ENCODE measurements around the gene NPPB.

The NPPB gene

DNA sequence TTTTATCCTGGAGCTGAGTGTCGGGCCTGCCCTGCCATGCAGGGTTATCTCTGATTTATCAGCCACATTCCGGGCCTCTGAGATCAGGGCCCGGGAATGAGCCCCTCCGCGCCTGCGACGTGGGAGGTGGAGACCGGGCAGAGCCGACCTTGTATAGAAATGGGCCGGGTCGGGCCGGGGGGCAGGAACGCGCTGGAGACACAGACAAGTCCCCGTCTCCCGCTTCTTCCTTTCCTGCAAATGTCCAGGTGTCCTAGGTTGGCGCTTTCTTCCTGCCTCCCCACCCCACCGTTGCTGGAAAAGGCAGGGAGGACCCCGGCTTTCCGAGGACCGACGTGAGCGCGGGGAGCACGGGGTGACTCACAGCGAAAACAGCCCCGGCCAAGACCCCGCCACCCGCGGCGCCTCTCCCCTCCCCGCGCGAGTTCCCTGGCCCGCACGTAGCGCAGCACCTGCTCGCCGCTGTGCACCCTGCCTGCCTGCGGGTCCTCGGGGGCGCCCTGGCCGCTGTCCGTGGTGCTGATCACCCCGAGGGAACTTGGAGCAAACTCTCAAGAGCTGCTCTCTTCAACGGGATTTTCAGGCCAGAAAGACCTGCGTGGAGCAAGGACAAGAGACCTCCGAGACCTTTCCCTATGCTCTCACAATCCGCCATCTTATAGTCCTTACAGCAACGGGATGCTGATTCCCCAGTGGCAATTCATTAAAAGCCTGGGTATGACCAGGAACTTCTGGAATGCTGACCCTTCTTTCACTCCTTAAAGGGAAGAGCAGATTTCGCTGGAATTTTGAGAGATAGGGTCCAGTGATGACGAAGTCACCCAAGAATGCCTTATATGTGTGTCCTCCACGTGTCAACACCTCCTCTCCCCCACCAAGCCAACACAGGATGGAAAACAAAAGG is 475 bp upstream of the NPPB start:
- peak; percentile 40 to 51 (median 46) for DNase-seq (ENCODE audit: low read depth in 2 of 3, low spot score in 1 of 3)

DNA sequence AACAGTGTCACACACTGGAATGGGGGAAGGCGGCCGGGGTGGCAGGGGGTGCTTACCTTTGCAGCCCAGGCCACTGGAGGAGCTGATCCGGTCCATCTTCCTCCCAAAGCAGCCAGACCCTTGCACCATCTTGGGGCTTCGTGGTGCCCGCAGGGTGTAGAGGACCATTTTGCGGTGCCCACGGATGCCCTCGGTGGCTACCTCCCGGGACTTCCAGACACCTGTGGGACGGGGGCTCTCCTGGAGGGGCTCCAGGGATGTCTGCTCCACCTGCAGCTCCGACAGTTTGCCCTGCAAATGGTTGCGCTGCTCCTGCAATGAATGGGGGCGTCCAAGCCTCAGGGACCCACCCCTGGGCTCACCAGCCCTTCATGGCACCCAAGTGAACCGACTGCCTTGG is 587 bp downstream of the NPPB start:
- no peak for DNase-seq (ENCODE audit: low read depth in 2 of 3, low spot score in 1 of 3)

- no peak for DNase-seq (ENCODE audit: low read depth in 2 of 3, low spot score in 1 of 3)
Observed at GRCh38 chr1:11857164-11857851, 1.4 kb downstream of the NPPB start.

GRCh38 chr1:11856698-11857097 is 2.0 kb downstream of the NPPB start:
- no peak for DNase-seq (ENCODE audit: low read depth in 2 of 3, low spot score in 1 of 3)

GRCh38 chr1:11855430-11855829 is 3.3 kb downstream of the NPPB start:
- DNase-seq (ENCODE audit: low read depth in 2 of 3, low spot score in 1 of 3): no peak

DNA sequence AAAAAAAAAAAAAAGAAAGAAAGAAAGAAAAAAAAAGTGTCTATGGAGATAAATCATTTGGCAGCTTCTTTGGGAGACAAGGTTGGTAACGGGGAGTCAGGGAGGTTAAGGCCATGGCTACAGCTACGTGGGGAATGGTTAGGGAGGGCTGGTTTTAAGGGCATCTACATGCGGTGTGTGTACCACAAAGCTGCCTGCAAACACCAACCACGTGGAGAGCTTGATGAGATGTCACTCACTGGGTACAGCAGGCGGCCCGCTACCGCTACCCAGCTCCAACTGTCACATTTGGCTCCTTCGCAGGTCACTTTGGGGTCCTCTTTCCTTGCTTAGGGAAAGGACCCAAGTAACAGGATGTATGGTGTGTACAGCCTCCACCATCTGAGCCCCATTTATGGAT is 4.2 kb downstream of the NPPB start:
- DNase-seq (ENCODE audit: low read depth in 2 of 3, low spot score in 1 of 3): no peak

DNA sequence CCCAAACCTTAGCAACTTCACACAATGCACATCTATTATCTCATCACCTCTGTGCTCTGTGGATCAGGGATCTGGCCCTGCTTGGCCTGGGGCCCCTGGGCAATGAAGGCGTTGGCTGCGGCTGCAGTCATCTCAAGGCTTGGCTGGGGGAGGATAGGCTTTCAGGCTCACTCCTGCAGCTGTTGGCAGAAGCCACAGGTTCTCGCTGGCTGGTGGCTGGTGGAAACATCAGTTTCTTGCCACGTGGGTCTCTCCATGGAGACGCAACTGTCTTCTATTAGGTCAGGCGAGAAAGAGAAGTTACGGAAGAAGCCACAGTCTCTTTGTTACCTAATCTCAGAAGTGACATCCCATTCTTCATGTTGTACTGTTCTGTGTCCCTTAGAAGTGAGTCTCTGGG is 7.6 kb downstream of the NPPB start:
- DNase-seq (ENCODE audit: low read depth in 2 of 3, low spot score in 1 of 3): no peak

GRCh38 chr1:11850156-11850555 is 8.6 kb downstream of the NPPB start:
- no peak for DNase-seq (ENCODE audit: low read depth in 2 of 3, low spot score in 1 of 3)

GRCh38 chr1:11848373-11848700 is 10.4 kb downstream of the NPPB start:
- DNase-seq (ENCODE audit: low read depth in 2 of 3, low spot score in 1 of 3): no peak

- no peak for DNase-seq (ENCODE audit: low read depth in 2 of 3, low spot score in 1 of 3)
Observed at GRCh38 chr1:11847667-11848372, 10.9 kb downstream of the NPPB start, which contains the start of gene NPPA. NPPA (minus strand) TSS chr1:11847783; CDS start chr1:11847684, 99 bp downstream.

DNA sequence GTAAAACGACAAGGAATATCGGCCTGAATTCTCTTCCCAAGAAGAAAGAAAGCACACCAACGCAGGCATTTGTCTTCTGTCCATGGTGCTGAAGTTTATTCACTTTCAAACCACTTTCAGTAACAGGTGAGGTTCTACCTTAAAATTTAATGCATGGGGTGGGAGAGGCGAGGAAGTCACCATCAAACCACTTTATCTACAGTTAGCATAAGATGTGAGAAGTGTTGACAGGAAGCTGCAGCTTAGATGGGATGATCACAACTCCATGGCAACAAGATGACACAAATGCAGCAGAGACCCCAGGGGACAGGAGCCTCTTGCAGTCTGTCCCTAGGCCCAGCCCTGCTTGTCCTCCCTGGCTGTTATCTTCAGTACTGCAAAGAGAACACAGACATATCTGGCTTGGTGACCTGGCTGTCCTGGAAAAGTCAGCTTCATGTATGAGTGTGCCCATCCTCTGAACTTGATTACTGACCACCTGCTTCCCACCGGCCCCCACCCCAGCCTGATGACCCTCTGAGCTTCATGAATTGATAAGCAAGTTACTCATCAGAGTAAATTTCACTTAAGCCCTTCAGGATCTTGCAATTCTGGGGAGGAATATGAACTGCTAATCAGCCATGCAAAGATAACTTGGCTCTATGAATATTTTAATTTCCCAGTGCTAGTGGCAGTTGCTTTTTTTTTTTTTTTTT is 13.0 kb downstream of the NPPB start:
- no peak for DNase-seq (ENCODE audit: low read depth in 2 of 3, low spot score in 1 of 3)

DNA sequence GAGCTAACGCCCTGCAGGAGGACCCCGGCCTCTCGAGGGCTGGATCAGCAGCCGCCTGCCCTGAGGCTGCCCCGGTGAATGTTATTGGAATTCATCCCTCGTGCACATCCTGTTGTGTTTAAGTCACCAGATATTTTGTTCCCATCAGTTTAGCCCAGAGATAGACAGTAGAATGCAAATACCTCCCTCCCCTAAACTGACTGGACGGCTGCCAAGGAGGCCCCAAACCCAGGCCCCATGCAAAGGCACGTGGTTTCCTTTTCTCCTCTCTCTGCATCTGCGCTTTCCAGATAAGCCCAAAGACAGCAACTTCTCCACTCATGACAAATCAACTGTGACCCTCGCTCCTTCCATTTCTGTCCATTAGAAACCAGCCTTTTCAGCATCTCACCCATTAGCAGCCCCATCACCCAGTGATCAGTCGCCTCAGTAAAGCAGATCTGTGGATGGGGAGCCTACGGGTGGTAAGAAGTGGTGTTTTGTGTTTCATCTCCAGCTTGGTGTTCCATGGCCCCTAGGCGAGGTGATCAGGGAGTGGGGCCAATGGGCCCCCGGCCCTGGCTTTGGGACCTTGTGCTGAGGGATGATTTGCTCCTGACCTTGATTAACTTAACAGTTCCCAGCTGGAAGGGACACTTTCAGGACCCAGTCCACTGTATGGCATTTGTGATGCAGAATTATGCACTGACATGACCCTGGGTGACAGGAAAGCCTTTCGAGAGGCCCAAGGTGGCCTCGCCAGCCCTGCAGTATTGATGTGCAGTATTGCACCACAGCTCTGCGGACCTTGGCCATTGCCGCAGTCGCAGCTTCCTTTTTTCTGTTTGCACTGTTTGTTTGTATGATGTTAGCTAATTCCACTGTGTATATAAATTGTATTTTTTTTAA is 16.3 kb downstream of the NPPB start:
- no peak for DNase-seq (ENCODE audit: low read depth in 2 of 3, low spot score in 1 of 3)

- DNase-seq (ENCODE audit: low read depth in 2 of 3, low spot score in 1 of 3): no peak
Observed at GRCh38 chr1:11841245-11842153, 17.2 kb downstream of the NPPB start.

DNA sequence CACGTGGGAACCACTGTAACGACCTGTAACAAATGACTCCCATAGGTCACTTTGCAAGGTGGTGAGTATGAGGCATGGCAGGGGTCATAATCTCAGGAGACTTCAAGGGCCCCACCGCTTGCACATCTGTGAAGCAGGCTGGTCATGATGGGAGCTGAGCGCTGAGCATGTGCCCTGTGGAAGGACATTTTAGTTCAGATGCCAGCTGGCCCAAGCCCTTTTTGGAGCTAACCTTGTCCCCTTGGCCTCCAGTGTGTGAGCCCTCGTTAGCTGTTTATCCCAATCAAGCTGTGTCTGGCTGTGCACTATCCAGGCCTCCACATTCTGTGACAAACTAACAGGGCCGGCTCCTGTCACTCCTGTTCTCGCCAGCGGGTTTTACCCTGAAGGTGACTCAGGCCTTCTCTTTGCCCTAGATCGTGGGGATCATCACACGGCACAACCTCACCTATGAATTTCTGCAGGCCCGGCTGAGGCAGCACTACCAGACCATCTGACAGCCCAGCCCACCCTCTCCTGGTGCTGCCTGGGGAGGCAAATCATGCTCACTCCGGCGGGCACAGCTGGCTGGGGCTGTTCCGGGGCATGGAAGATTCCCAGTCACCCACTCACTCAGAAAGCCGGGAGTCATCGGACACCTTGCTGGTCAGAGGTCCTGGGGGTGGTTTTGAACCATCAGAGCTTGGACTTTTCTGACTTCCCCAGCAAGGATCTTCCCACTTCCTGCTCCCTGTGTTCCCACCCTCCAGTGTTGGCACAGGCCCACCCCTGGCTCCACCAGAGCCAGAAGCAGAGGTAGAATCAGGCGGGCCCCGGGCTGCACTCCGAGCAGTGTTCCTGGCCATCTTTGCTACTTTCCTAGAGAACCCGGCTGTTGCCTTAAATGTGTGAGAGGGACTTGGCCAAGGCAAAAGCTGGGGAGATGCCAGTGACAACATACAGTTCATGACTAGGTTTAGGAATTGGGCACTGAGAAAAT is 18.7 kb downstream of the NPPB start:
- DNase-seq (ENCODE audit: low read depth in 2 of 3, low spot score in 1 of 3): no peak

- peak; percentile 49 to 61 (median 54) for DNase-seq (ENCODE audit: low read depth in 2 of 3, low spot score in 1 of 3)
Observed at GRCh38 chr1:11838349-11839272, 20.1 kb downstream of the NPPB start.

DNA sequence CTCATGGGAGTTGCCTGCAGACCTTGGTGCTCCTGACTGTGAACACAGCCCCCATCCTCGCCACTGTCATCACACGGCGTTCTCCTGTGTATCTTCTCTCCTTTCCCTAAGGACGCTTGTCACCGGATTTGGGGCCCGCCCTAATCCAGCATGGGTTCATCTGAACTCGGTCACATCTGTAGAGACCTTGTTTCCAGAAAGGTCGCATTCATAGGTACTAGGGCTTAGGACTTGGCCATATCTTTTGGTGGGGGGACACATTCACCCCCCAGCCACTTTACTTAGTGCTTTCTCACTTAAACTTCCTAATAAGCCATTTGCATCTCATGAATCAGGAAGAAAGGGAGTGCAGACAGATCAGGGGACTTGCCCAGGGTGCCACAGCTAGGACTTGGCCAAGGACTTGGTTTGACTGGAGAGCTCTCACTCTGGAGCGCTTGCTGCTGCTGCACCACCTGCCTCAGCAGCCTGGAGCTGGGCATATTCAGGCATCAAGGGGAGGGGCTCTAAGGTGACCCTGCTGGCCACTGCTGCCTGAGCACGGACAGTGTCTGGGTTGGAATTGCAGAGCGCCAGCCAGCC is 20.9 kb downstream of the NPPB start:
- DNase-seq (ENCODE audit: low read depth in 2 of 3, low spot score in 1 of 3): no peak
